Measurements from ENCODE around the gene ACAD9. TPM values are rescaled to one million over a fixed set of nuclear protein-coding genes. Genes with fewer than 3 reads are reported as not detected.

The ACAD9 gene
- total and polyA plus RNA-seq, 9 of the 15 experiments (the other 6 are each of a cell fraction or from before 2014, with no cell fraction given): 10.2 to 32.6 (median 22.8) TPM

DNA sequence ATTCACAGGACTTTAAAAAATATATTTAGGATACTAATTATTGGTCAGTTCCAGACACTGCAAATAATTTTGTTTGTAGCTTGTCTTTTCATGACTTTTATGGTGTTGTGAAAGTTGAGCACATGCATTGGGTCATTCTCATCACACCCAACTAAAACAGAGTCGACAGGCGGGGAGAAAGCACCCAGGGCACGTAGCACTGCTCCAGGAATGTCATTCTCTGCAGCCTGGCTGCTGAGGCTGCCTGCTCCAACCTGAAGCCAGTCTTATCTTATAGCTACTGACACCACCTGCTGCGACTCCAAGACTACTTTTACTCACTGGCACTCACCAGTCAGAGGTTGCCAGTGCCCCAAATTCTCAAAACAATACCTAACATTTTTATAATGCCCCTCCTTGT is 56.9 kb downstream of the ACAD9 start (continued):
- TF ChIP-seq ZNF239 (CRISPR knock-in tag; IDR thresholded peaks at IDR 0.05) (no peak), RCOR1 (IDR thresholded peaks at IDR 0.05; ENCODE audit: borderline replicate concordance in 1 of 2, low read depth in 2 of 2, low read length in 2 of 2) (no peak), CREB3L1 (IDR thresholded peaks at IDR 0.05; ENCODE audit: borderline replicate concordance, low read depth) (no peak)

GRCh38 chr3:128940252-128940651 is 60.8 kb downstream of the ACAD9 start:
- no peak for DNase-seq (ENCODE audit: extremely low read depth in 1 of 4, low spot score in 3 of 4)
- in situ Hi-C loops (cut with MboI): no loop called here
- Histone ChIP-seq H3K4me1 (replicated peaks in 1 of 2; ENCODE audit: control insufficient read depth in 2 of 2, insufficient read depth in 2 of 2, low read length in 2 of 2) (peaks cover 0 to 3% of the 10 kb centered on the region in 2 experiments; a peak in 2 of 5 replicates), H3K27me3 (ENCODE audit: control insufficient read depth in 2 of 2, insufficient read depth in 2 of 2, low read length in 2 of 2) (peaks cover 6 to 33% of the 10 kb centered on the region in 2 experiments; a peak in 4 of 5 replicates), H3K79me2 (ENCODE audit: control insufficient read depth, insufficient read depth, low read length) (no peaks in the 10 kb centered on the region), H3K27ac (ENCODE audit: extremely low read depth, low read depth, low read length) (no peak overlapping the region), H2AFZ (ENCODE audit: low read depth, low read length) (no peak overlapping the region), H3K36me3 (ENCODE audit: control insufficient read depth, insufficient read depth, low read length) (no peaks in the 10 kb centered on the region), H3K9me1 (ENCODE audit: control insufficient read depth, insufficient read depth, low read length) (no peaks in the 10 kb centered on the region), H3K9ac (ENCODE audit: insufficient read depth in 1 of 2, low read depth in 2 of 2, low read length in 2 of 2) (no peak overlapping the region), H4K20me1 (replicated peaks; ENCODE audit: control insufficient read depth, insufficient read depth, low read length) (no peaks in the 10 kb centered on the region), H3K4me3 (no peak overlapping the region), H3K4me2 (ENCODE audit: insufficient read depth, low read length) (no peak overlapping the region), H3K9me3 (replicated peaks; ENCODE audit: control insufficient read depth, insufficient read depth, low read depth, low read length) (no peaks in the 10 kb centered on the region)
- POLR2A ChIA-PET: no interaction called here
- TF ChIP-seq ZNF586 (CRISPR knock-in tag; conservative IDR thresholded peaks at IDR 0.05) (no peak), POLR2AphosphoS5 (IDR thresholded peaks at IDR 0.05; ENCODE audit: control insufficient read depth, insufficient read depth, low read depth, low read length) (no peak), HMGN3 (IDR thresholded peaks at IDR 0.05; ENCODE audit: borderline replicate concordance, extremely low read depth, insufficient read length, low read depth, low read length) (no peak), TAF1 (IDR thresholded peaks at IDR 0.05; ENCODE audit: control insufficient read depth, extremely low read depth, insufficient read depth, low read length, severe bottlenecking) (no peak), NFE2 (IDR thresholded peaks at IDR 0.05; ENCODE audit: low read depth) (no peak), HINFP (tag; conservative IDR thresholded peaks at IDR 0.05; ENCODE audit: low read depth) (no peak), ARID1B (IDR thresholded peaks at IDR 0.05) (no peak), TFE3 (CRISPR knock-in tag; IDR thresholded peaks at IDR 0.05) (no peak)
- no peak for ATAC-seq
- WGBS (ENCODE audit: insufficient coverage, low coverage, missing lambda C conversion rate): 0% methylated on average over 1 of the region's 1 CpG
- intact Hi-C loops (cut with micrococcal nuclease): no loop called here
- FAIRE-seq: no peak
- BruUV-seq (replicated peaks): no TSS peak
- CTCF ChIA-PET (ENCODE audit: low intra/inter-chr PET ratio): interaction anchor here (0.6 kb wide), 1 partner anchor 586 kb away, joined by 3 read pairs; no protein-coding TSS in a partner anchor
